GM12891 (cell line): ENCODE measurements around the gene PTPN4.

Experiments used
- PAX5 ChIP-seq: IDR thresholded peaks from 2 replicates; pipeline ENCODE4 v1.6.1; 2011; ENCODE audit warnings: low read length, moderate library complexity, mild to moderate bottlenecking; ENCODE audit not compliant: insufficient read depth, severe bottlenecking
- POLR2A ChIP-seq: IDR thresholded peaks from 2 replicates; pipeline ENCODE4 v1.6.1; 2011; ENCODE audit warnings: low read depth, low read length, control low read depth
- POLR2AphosphoS5 ChIP-seq: IDR thresholded peaks from 2 replicates; pipeline ENCODE4 v1.6.1; 2011; ENCODE audit warnings: low read depth, low read length, control low read depth
- POU2F2 ChIP-seq: IDR thresholded peaks from 2 replicates; pipeline ENCODE4 v1.6.1; 2011; ENCODE audit warnings: low read depth, mild to moderate bottlenecking, control low read depth, low read length, moderate library complexity
- TAF1 ChIP-seq: IDR thresholded peaks from 2 replicates; pipeline ENCODE4 v1.6.1; 2011; ENCODE audit warnings: low read depth, low read length, control low read depth

GRCh38 chr2:119838179-119838578, 78.5 kb downstream of the PTPN4 start:
- TF ChIP-seq POLR2AphosphoS5 (no peak), POU2F2 (no peak), PAX5 (no peak), POLR2A (no peak), TAF1 (no peak)
